ENCODE results near the gene ARL4C.

Gene ARL4C, protein sequence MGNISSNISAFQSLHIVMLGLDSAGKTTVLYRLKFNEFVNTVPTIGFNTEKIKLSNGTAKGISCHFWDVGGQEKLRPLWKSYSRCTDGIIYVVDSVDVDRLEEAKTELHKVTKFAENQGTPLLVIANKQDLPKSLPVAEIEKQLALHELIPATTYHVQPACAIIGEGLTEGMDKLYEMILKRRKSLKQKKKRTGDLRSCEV

GRCh38 chr2:234496835-234497593 lies at the start of gene ARL4C:
Gene ARL4C (minus strand): TSS chr2:234497081. CDS start chr2:234496586, 495 bp downstream.
- no peak for DNase-seq (ENCODE audit: low read depth)

DNA sequence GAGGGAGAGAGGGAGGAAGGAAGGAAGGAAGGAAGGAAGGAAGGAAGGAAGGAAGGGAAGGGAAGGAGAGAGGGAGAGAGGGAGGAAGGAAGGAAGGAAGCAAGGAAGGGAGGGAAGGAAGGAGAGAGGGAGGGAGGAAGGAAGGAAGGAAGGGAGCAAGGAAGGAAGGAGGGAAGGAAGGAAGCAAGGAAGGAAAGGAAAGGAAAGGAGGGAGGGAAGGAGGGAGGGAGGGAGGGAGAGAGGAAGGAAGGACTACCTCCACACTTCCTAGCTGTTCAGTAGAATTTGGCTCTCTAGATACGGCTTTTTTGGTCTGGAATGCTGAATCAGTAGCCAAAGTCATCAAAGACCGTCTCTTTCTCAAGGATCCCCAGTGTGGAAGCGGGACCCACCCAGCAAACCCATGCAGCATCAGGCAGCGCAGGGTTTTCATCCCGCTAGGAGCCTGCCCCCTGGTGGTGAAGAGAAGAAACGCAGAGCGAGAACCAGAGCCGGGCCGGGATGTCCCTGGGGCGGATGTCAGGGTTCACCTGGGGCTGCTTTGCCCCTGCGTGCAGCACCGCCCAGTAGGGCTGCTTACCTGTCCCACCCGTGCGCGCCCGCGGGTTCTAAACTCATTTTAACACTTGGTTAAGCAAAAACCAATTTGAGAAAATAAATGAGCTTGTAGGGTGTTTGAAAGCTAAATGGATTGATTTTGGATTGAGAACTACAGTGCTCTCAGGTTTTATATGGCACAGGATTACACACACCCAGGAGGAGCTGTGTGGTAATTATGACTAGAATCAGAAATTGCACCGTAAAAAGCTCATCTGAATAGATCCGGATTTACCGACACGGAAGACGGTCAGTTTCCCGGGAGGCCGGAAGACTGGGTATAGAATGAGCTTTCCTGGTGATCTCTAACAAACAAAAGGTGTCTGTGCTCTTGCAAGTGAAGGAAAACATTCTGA lies 48.1 kb upstream of the ARL4C start:
- peak; percentile 28 for DNase-seq (ENCODE audit: low read depth)

DNA sequence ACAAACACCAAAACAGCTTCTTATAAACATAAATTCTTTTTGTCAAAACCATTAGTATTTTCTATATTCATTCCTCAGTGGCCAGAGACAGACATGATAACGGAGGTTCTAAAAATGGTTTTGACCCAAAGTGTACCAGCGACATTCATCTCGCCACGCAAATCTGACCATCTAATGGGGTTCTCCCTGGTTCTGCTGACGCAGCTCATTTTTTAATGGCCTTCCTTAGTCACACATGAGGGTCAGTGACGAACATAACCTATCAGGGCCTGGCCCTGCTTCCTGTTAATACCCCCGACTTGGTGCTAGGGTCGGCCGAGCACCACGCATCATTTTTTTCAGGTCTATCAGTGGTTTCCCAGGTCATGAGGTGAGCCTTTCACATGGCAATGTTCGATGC lies 45.9 kb upstream of the ARL4C start:
- no peak for DNase-seq (ENCODE audit: low read depth)

DNA sequence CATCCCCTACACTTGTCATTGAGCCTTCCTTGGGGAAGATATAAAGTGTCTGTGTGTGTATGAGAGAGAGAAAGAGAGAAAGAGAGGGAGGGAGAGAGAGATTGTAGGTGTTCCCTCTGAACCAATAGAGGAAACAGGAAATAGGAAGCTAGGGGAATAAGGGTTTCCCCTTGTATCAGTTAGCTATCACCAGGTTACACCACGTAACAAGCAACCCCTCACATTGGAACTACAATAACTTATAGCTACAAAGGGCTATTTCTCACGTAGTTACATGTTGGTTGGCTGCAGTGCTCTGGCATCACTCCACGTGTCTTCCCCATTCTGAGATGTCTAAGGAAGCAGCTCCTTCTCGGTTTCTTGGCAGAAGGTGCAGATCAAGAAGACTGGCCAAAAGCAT lies 41.0 kb upstream of the ARL4C start:
- DNase-seq (ENCODE audit: low read depth), result no peak

GRCh38 chr2:234536178-234536965 lies 39.5 kb upstream of the ARL4C start:
- no peak for DNase-seq (ENCODE audit: low read depth)

DNA sequence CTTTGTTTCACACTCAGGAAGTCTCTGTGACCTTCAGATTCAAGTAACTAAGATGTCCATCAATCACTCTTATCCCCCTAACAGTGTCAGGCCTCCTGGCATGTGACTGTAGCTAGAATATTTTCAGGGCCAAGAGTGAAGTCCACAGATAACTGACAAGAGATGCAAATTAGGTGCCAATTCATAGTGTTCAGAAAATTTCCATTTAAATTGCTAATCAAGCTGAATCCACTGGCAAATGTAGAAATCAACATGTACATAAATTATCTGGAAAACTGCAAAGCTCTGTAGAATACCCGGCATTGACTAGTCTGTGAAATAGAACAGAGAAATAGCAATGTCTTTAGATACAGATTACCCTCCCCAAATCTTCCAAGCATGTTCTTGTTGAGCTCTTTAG lies 38.6 kb upstream of the ARL4C start:
- DNase-seq (ENCODE audit: low read depth), result no peak

DNA sequence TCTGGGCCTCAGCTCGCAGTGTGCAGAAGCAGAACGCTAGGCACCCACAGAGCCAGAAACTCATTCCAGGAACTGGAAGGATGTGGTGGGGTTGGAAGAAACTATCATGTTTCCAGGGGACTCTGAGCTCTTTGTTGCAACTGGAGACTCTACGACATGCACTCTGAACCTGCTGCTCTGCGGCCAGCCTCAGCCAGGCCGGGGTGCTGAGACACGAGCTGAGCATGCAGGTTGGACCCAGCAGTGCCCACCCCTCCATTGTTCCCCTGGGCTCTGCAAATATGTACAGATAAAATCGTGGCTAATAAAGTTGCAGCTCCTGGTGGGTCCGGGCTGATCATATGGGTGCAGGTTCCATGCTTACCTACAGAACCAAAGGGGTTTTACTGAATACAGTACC lies 37.6 kb upstream of the ARL4C start:
- DNase-seq (ENCODE audit: low read depth), result no peak

DNA sequence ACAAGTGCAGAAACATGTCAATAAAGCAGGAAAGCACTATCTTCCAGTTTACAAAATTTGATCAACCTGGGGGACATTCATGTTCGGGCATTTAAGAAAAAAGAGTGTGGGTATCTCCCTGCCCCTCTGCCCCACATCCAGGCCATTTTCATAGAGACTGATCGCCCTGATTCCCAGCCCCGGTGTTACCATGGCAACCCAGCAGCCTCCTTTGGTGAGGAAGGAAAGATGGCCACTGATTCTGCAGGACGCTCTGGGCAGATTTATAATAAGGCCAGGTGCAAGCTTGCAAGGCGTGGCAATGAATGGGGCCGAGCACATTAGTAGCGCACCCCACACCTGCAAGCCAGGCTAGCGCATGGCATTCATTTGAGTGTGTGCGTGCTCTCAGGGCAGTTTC lies 36.7 kb upstream of the ARL4C start:
- DNase-seq (ENCODE audit: low read depth), result no peak

DNA sequence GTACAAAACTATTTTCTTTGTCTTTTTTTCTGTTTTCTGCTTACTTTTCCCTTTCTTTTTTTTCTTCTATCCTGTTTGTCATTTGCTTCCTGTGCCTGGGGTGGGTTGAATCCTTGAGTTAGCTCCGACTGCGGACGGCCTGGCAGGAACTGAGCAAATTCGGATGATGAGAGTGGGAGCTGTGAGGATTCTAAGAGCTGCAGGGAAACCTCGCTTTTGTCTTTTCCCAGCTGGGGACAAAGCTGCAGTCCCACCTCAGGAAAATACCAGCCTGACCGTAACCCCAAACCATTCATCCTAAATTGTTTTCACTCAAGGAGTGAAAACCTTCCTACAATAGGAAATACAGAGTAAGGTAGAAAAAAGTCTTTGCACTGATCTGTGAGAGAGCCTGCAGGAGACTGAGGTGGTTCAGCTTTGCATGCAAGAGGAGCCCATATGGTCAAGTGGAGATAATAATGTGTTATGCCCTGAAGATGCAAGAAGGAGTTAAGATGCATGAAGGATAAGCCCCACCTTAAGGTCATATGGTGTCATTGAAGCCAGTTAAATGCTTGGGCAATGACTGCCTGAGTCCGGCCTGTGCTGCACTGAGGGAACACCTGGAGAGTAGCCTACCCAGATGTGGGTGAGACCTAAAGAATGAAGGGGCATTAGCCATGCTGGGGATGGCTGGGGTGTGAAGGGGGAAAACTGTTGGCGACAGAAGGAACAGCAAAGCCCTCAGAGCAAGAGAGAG lies 31.7 kb upstream of the ARL4C start:
- DNase-seq (ENCODE audit: low read depth), result no peak

DNA sequence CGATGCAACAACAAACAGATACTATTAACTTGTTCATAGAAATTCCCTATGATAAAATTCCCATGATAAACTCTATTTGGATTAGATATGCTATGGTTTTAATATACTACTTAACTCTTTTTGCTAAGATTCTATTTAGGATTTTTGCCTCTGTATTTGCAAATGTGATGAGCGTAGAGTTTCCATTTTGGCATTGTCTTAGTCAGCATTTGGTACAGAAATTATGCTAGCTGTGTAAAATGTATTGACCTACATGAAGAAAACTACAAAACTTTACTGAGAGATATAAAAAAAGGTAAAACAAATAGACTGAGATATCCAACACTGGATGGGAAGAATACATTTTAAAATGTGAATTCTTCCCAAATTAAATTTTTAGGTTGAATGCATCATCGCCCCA lies 29.8 kb upstream of the ARL4C start:
- no peak for DNase-seq (ENCODE audit: low read depth)

- DNase-seq (ENCODE audit: low read depth), result no peak
Measured at GRCh38 chr2:234521536-234521935, 24.7 kb upstream of the ARL4C start.

- no peak for DNase-seq (ENCODE audit: low read depth)
Measured at GRCh38 chr2:234518986-234519642, 22.2 kb upstream of the ARL4C start.

GRCh38 chr2:234517971-234518370 lies 21.1 kb upstream of the ARL4C start:
- DNase-seq (ENCODE audit: low read depth), result no peak

- no peak for DNase-seq (ENCODE audit: low read depth)
Measured at GRCh38 chr2:234514873-234515638, 18.2 kb upstream of the ARL4C start.

DNA sequence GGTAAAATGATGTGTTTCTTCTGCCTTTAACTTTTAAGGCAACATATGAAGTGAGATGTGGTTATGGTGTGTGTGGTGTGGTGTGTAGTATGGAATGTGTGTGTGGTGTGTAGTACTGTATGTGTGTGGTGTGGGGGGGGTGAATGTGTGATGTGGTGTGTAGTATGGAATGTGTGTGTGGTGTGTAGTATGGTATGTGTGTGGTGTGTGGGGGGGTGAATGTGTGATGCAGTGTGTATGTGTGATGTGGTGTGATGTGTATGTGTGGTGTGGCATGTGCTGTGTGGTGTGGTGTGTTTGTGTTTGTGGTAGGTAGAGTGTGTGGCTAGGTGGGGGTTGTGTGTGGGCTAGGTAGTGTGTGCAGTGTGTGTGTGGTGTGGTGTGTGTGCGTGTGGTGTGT lies 17.2 kb upstream of the ARL4C start:
- DNase-seq (ENCODE audit: low read depth), result no peak

- DNase-seq (ENCODE audit: low read depth), result no peak
Measured at GRCh38 chr2:234512884-234513669, 16.2 kb upstream of the ARL4C start.

- no peak for DNase-seq (ENCODE audit: low read depth)
Measured at GRCh38 chr2:234502919-234503285, 6.0 kb upstream of the ARL4C start.

DNA sequence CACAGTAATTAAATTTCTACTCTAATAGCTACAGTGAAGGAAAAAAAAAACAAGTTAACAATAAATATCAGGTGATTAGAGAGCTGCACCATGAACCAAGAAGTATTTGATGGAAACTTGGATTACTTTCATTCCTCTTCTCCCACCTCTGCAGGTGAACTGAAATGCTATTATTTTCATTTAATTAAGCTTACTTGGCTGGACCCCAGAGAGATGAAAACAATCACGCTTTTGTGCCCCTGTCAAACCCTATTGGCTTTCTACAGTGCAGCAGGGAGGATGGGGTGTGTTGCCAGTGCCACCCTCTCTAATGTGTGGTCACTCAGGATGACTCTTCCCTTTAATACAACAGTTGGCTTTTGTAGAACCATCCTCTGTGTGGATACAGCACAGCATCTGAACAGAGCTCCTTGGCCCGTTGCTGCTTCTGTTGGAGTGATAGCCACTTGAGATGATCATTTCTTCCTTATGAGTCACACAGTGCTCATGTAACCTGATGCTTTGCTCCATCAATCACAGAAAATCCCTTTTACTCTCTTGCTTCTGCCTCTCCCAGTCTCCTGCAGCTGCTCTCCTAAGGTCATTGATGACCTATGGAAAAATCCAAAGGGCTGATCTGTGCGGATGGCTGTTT lies 5.5 kb upstream of the ARL4C start:
- DNase-seq (ENCODE audit: low read depth), result peak; percentile 67
